Measurements from ENCODE around the gene KIAA1755. TPM values are rescaled to one million over a fixed set of nuclear protein-coding genes. Genes with fewer than 3 reads are reported as not detected.

The KIAA1755 gene
- polyA plus RNA-seq, 1 of the 3 experiments (the other 2 are of a cell fraction) = 0.54 TPM

GRCh38 chr20:38184101-38184500, 76.4 kb downstream of the KIAA1755 start:
- H3K27ac ChIP-seq (ENCODE audit: low read depth in 2 of 2, low read length in 1 of 2) = no peak overlapping the region
- ChIA-PET POLR2A (no interaction called here), CTCF (interaction anchor here (4.2 kb wide), 1 partner anchor 37 kb away, joined by 16 read pairs; no protein-coding TSS in a partner anchor)
- no peaks in the 10 kb centered on the region for H3K9me3 ChIP-seq
- H3K27me3 ChIP-seq (ENCODE audit: insufficient read depth) = no peaks in the 10 kb centered on the region
- peak; percentile 61 for TF ChIP-seq PBX3 (IDR thresholded peaks at IDR 0.05)
- TF ChIP-seq RAD21 (IDR thresholded peaks at IDR 0.05; ENCODE audit: low read length) = no peak
- no peak overlapping the region for H3K4me2 ChIP-seq
- H3K79me2 ChIP-seq (ENCODE audit: insufficient read depth) = no peaks in the 10 kb centered on the region
- H3F3A ChIP-seq (replicated peaks; ENCODE audit: insufficient read depth) = peaks cover 34% of the 10 kb centered on the region
- no peak overlapping the region for H3K9ac ChIP-seq
- H3K9me2 ChIP-seq = no peaks in the 10 kb centered on the region
- DNase-seq = no peak
- H4K20me1 ChIP-seq (ENCODE audit: insufficient read depth) = no peaks in the 10 kb centered on the region
- no peak overlapping the region for H2AFZ ChIP-seq (ENCODE audit: low read depth)
- no peak overlapping the region for H3K4me3 ChIP-seq (ENCODE audit: low read depth in 2 of 2, low read length in 1 of 2)
- WGBS (ENCODE audit: low lambda C conversion rate) = 75% methylated on average over 8 of the region's 8 CpGs
- H3K36me3 ChIP-seq (replicated peaks in 1 of 2; ENCODE audit: control insufficient read depth in 1 of 2, insufficient read depth in 2 of 2, low read length in 1 of 2) = no peaks in the 10 kb centered on the region
- H3K4me1 ChIP-seq (ENCODE audit: control insufficient read depth in 1 of 2, insufficient read depth in 2 of 2, low read depth in 1 of 2, low read length in 1 of 2) = peaks cover 0 to 9% of the 10 kb centered on the region in 2 experiments; a peak in 1 of 4 replicates

GRCh38 chr20:38181971-38182370, 78.6 kb downstream of the KIAA1755 start:
- H3K79me2 ChIP-seq (ENCODE audit: insufficient read depth) = no peaks in the 10 kb centered on the region
- no peak overlapping the region for H3K4me3 ChIP-seq (ENCODE audit: low read depth in 2 of 2, low read length in 1 of 2)
- peaks cover 0 to 7% of the 10 kb centered on the region in 2 experiments; a peak in 1 of 4 replicates for H3K4me1 ChIP-seq (ENCODE audit: control insufficient read depth in 1 of 2, insufficient read depth in 2 of 2, low read depth in 1 of 2, low read length in 1 of 2)
- ChIA-PET POLR2A (no interaction called here), CTCF (interaction anchor here (1.0 to 4.2 kb wide), 4 partner anchors 10 to 39 kb away, joined by 3 to 16 read pairs (median 4); partner anchors contain the start of gene TGM2)
- 92% methylated on average over 3 of the region's 3 CpGs for WGBS (ENCODE audit: low lambda C conversion rate)
- no peaks in the 10 kb centered on the region for H3K9me2 ChIP-seq
- H3K27me3 ChIP-seq (ENCODE audit: insufficient read depth) = no peaks in the 10 kb centered on the region
- H3K27ac ChIP-seq (ENCODE audit: low read depth in 2 of 2, low read length in 1 of 2) = no peak overlapping the region; a peak in 1 of 4 replicates
- no peak for DNase-seq
- TF ChIP-seq MAX (IDR thresholded peaks at IDR 0.05; ENCODE audit: low read depth) = no peak
- no peak for TF ChIP-seq RAD21 (IDR thresholded peaks at IDR 0.05; ENCODE audit: low read length)
- TF ChIP-seq RFX5 (IDR thresholded peaks at IDR 0.05; ENCODE audit: low read length) = no peak
- no peak for TF ChIP-seq POLR2AphosphoS5 (IDR thresholded peaks at IDR 0.05; ENCODE audit: low read depth, low read length)
- no peak for TF ChIP-seq ELF1 (IDR thresholded peaks at IDR 0.05)
- TF ChIP-seq JUND (IDR thresholded peaks at IDR 0.05) = no peak
- no peak for TF ChIP-seq MXI1 (IDR thresholded peaks at IDR 0.05; ENCODE audit: low read depth, low read length)
- no peak for TF ChIP-seq RCOR1 (IDR thresholded peaks at IDR 0.05; ENCODE audit: low read length)
- TF ChIP-seq PBX3 (IDR thresholded peaks at IDR 0.05) = no peak
- no peak for TF ChIP-seq FOXM1 (IDR thresholded peaks at IDR 0.05; ENCODE audit: low read depth)
- TF ChIP-seq USF1 (IDR thresholded peaks at IDR 0.05; ENCODE audit: borderline replicate concordance, low read depth) = no peak
- TF ChIP-seq, protein P1, sequence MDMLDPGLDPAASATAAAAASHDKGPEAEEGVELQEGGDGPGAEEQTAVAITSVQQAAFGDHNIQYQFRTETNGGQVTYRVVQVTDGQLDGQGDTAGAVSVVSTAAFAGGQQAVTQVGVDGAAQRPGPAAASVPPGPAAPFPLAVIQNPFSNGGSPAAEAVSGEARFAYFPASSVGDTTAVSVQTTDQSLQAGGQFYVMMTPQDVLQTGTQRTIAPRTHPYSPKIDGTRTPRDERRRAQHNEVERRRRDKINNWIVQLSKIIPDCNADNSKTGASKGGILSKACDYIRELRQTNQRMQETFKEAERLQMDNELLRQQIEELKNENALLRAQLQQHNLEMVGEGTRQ (IDR thresholded peaks at IDR 0.05; ENCODE audit: borderline replicate concordance, low read depth, low read length) = no peak
- TF ChIP-seq, protein P2, sequence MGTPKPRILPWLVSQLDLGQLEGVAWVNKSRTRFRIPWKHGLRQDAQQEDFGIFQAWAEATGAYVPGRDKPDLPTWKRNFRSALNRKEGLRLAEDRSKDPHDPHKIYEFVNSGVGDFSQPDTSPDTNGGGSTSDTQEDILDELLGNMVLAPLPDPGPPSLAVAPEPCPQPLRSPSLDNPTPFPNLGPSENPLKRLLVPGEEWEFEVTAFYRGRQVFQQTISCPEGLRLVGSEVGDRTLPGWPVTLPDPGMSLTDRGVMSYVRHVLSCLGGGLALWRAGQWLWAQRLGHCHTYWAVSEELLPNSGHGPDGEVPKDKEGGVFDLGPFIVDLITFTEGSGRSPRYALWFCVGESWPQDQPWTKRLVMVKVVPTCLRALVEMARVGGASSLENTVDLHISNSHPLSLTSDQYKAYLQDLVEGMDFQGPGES (IDR thresholded peaks at IDR 0.05; ENCODE audit: low read depth, low read length) = no peak
- TF ChIP-seq RXRA (IDR thresholded peaks at IDR 0.05; ENCODE audit: borderline replicate concordance, low read depth) = no peak
- no peak for TF ChIP-seq TAF1 (IDR thresholded peaks at IDR 0.05; ENCODE audit: borderline replicate concordance, low read depth, low read length)
- TF ChIP-seq CHD2 (IDR thresholded peaks at IDR 0.05; ENCODE audit: low read length, partially characterized antibody) = no peak
- no peak for TF ChIP-seq NFIC (IDR thresholded peaks at IDR 0.05; ENCODE audit: borderline replicate concordance)
- H3K4me2 ChIP-seq = no peak overlapping the region
- no peaks in the 10 kb centered on the region for H3K36me3 ChIP-seq (replicated peaks in 1 of 2; ENCODE audit: control insufficient read depth in 1 of 2, insufficient read depth in 2 of 2, low read length in 1 of 2)
- H2AFZ ChIP-seq (ENCODE audit: low read depth) = no peak overlapping the region
- H3K9me3 ChIP-seq = no peaks in the 10 kb centered on the region
- H3F3A ChIP-seq (replicated peaks; ENCODE audit: insufficient read depth) = peaks cover 29% of the 10 kb centered on the region
- no peaks in the 10 kb centered on the region for H4K20me1 ChIP-seq (ENCODE audit: insufficient read depth)
- no peak overlapping the region for H3K9ac ChIP-seq

Data from SK-N-SH (cell line).